Measurements from ENCODE around the gene RRP8.

RRP8 gene

GRCh38 chr11:6604790-6605189 is 1.4 kb upstream of the RRP8 start:
- H3K4me3 ChIP-seq (ENCODE audit: low read length), result peak overlapping the region; percentile 95
- peaks cover 19% of the 10 kb centered on the region for H3K4me1 ChIP-seq (ENCODE audit: control insufficient read depth, low read depth, low read length)
- no peaks in the 10 kb centered on the region for H3K27me3 ChIP-seq (ENCODE audit: control insufficient read depth, insufficient read depth, low read length)
- peaks cover 37% of the 10 kb centered on the region for H3K36me3 ChIP-seq (ENCODE audit: control insufficient read depth, low read depth, low read length)
- no peak overlapping the region for H3K27ac ChIP-seq (ENCODE audit: low read length)
- H3K9ac ChIP-seq (ENCODE audit: low read length), result peak overlapping the region; percentile 92
- H3K9me3 ChIP-seq (ENCODE audit: control insufficient read depth, low read depth, low read length), result no peaks in the 10 kb centered on the region

DNA sequence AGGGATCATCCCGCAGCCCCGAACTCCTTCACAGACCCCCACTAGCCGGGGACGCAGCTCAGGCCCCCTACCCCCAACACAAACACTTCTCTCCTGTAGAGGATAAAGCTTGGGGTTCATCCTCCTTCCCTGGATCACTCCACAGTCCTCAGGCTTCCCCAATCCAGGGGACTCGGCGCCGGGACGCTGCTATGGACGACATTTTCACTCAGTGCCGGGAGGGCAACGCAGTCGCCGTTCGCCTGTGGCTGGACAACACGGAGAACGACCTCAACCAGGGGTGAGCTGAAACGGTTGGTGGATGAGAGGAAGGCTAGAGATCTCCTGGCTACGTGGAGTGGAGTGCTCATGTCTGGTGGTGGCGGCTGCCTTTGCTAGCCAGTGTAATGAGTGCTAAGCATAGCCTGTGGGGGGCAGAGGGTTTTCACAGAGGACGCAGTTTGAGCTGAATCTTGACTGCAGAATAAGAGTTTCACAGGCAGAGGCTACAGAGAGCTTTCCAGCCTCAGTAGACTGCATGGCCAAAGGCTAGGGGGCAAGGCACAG is 738 bp upstream of the RRP8 start:
- H3K27ac ChIP-seq (ENCODE audit: low read length), result peak overlapping the region; percentile 72
- H3K9me3 ChIP-seq (ENCODE audit: control insufficient read depth, low read depth, low read length), result no peaks in the 10 kb centered on the region
- peak overlapping the region; percentile 95 for H3K4me3 ChIP-seq (ENCODE audit: low read length)
- H3K9ac ChIP-seq (ENCODE audit: low read length), result peak overlapping the region; percentile 92
- no peaks in the 10 kb centered on the region for H3K27me3 ChIP-seq (ENCODE audit: control insufficient read depth, insufficient read depth, low read length)
- H3K36me3 ChIP-seq (ENCODE audit: control insufficient read depth, low read depth, low read length), result peaks cover 37% of the 10 kb centered on the region
- H3K4me1 ChIP-seq (ENCODE audit: control insufficient read depth, low read depth, low read length), result peaks cover 19% of the 10 kb centered on the region

DNA sequence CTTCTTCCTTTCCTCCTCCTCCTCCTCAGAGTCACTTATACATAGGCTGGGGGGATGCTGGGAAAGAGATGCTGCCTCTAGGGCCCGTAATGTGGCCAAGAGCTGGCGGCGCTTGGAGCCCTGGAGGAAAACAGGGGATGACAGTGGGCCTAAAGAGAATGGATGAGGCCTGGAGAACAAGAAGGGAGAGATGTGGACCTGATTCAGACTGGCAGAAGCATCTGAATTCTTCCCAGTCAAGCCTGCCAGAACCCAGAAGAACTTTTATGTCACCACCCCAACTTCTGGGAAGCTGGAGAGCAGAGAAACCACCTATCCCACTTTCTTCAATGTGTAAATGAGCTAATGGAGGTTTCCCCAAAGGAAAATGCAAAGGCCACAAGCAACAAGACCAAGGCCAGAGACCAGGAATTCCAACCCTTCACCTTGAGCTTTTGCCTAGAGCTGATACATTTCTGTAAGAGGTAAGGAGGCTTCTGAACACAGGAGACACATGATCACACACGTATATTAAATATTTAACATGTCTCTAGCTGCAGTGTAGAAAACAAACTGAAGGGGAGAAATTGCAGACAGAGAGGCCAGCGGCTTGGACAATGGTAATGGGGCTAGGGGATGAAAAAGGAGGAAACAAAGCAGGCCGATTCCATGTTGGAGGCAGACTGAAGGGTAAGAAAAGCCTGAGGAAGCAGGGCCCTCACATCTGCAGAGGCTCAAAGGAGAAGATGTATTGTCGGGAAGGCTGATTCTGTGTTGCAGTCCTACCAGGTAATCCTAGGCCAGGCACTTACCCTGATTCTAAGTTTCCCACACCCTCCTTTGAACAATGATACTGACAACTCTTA is 1.1 kb downstream of the RRP8 start:
- no peaks in the 10 kb centered on the region for H3K27me3 ChIP-seq (ENCODE audit: control insufficient read depth, insufficient read depth, low read length)
- H3K4me1 ChIP-seq (ENCODE audit: control insufficient read depth, low read depth, low read length), result peaks cover 17% of the 10 kb centered on the region
- H3K27ac ChIP-seq (ENCODE audit: low read length), result no peak overlapping the region
- no peaks in the 10 kb centered on the region for H3K9me3 ChIP-seq (ENCODE audit: control insufficient read depth, low read depth, low read length)
- peak overlapping the region; percentile 75 for H3K9ac ChIP-seq (ENCODE audit: low read length)
- peak overlapping the region; percentile 95 for H3K4me3 ChIP-seq (ENCODE audit: low read length)
- H3K36me3 ChIP-seq (ENCODE audit: control insufficient read depth, low read depth, low read length), result peaks cover 27% of the 10 kb centered on the region

- H3K9ac ChIP-seq (ENCODE audit: low read length), result no peak overlapping the region
These were observed 2.4 kb downstream of the RRP8 start for GRCh38 chr11:6601041-6601461.

GRCh38 chr11:6599881-6600390 is 3.5 kb downstream of the RRP8 start:
- Histone ChIP-seq H3K9me3 (ENCODE audit: control insufficient read depth, low read depth, low read length) (no peaks in the 10 kb centered on the region), H3K4me1 (ENCODE audit: control insufficient read depth, low read depth, low read length) (peaks cover 7% of the 10 kb centered on the region), H3K27ac (ENCODE audit: low read length) (no peak overlapping the region), H3K9ac (ENCODE audit: low read length) (no peak overlapping the region), H3K27me3 (ENCODE audit: control insufficient read depth, insufficient read depth, low read length) (no peaks in the 10 kb centered on the region), H3K4me3 (ENCODE audit: low read length) (no peak overlapping the region), H3K36me3 (ENCODE audit: control insufficient read depth, low read depth, low read length) (peaks cover 35% of the 10 kb centered on the region)

More at GRCh38 chr11:6601041-6601461, 2.4 kb downstream of the RRP8 start:
- Histone ChIP-seq H3K4me3 (ENCODE audit: low read length) (no peak overlapping the region), H3K9me3 (ENCODE audit: control insufficient read depth, low read depth, low read length) (no peaks in the 10 kb centered on the region), H3K27me3 (ENCODE audit: control insufficient read depth, insufficient read depth, low read length) (no peaks in the 10 kb centered on the region), H3K4me1 (ENCODE audit: control insufficient read depth, low read depth, low read length) (peaks cover 8% of the 10 kb centered on the region), H3K27ac (ENCODE audit: low read length) (no peak overlapping the region), H3K36me3 (ENCODE audit: control insufficient read depth, low read depth, low read length) (peaks cover 35% of the 10 kb centered on the region)

DNA sequence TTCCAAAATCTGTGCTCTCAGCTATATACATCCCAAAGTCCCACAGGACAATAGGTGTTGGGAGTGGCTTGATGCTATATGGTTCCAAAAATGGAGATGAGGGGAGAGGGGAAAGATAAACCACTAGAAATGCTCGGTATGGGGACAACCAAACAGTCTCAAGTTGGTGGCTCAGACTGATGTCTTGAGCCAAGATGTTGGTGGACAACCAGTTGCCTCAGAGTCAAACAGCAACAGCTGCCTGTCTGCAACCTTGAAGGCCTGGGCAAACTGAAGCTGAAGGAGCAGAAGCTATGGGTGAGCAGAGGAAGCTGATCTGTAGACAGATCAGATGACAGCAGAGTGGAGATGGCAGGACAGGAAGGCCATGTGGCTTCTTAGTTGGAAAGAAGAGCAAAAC is 4.0 kb downstream of the RRP8 start:
- H3K9ac ChIP-seq (ENCODE audit: low read length), result no peak overlapping the region
- H3K27ac ChIP-seq (ENCODE audit: low read length), result no peak overlapping the region
- H3K4me3 ChIP-seq (ENCODE audit: low read length), result no peak overlapping the region
- H3K27me3 ChIP-seq (ENCODE audit: control insufficient read depth, insufficient read depth, low read length), result no peaks in the 10 kb centered on the region
- peaks cover 4% of the 10 kb centered on the region for H3K4me1 ChIP-seq (ENCODE audit: control insufficient read depth, low read depth, low read length)
- H3K9me3 ChIP-seq (ENCODE audit: control insufficient read depth, low read depth, low read length), result no peaks in the 10 kb centered on the region
- H3K36me3 ChIP-seq (ENCODE audit: control insufficient read depth, low read depth, low read length), result peaks cover 37% of the 10 kb centered on the region

DNA sequence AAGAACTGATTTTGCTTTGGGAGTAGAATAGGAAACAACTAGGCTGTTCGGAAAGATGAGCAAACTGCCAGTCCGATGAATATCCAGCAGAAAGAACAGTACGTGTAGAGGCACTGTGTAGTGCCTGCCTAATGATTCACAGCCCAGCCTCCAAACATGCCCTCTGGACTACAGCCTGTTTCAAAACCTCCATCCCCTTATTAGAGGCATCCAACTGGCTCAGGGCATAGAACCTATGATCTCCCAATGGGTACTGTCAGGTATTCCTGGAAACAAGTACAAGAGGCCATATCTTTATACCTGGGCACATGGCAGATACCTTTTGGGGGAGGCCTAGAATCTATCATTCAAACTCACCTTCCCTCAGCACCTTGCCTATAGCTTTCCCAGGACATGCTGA is 4.9 kb downstream of the RRP8 start:
- no peak overlapping the region for H3K27ac ChIP-seq (ENCODE audit: low read length)
- H3K4me1 ChIP-seq (ENCODE audit: control insufficient read depth, low read depth, low read length), result peaks cover 4% of the 10 kb centered on the region
- H3K36me3 ChIP-seq (ENCODE audit: control insufficient read depth, low read depth, low read length), result peaks cover 42% of the 10 kb centered on the region
- H3K4me3 ChIP-seq (ENCODE audit: low read length), result no peak overlapping the region
- no peaks in the 10 kb centered on the region for H3K9me3 ChIP-seq (ENCODE audit: control insufficient read depth, low read depth, low read length)
- H3K27me3 ChIP-seq (ENCODE audit: control insufficient read depth, insufficient read depth, low read length), result no peaks in the 10 kb centered on the region
- H3K9ac ChIP-seq (ENCODE audit: low read length), result no peak overlapping the region

DNA sequence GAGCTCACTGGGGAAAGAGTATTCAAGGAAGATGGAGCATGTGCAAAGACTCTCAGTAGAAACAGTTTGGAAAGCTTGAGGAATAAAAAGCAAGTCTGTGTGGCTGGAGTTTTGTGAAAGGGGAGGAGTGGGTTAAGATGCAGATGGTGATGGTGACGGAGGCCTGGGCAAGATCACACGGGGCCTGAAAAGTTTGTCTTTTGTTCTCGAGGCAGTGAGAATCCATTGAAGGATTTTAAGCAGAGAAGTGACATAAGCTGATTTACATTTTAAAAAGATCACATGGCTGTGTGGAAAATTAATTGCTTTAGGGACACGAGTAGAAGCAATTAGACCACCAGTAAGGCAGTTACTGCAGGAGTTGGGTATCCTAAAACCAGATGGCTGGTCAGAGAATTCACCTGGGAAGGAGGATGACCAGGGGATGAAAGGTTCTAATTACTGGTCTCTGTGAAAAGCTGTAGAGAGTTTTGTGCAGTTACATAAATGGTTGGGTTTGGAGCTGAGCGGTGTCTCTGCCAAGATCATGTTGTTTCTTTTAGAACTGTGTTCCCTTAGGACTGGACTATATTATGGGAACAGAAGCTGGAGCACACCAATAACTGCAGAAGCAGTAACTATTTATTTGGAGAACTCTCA is 7.1 kb downstream of the RRP8 start:
- Histone ChIP-seq H3K36me3 (ENCODE audit: control insufficient read depth, low read depth, low read length) (peaks cover 39% of the 10 kb centered on the region), H3K9ac (ENCODE audit: low read length) (no peak overlapping the region), H3K9me3 (ENCODE audit: control insufficient read depth, low read depth, low read length) (no peaks in the 10 kb centered on the region), H3K4me1 (ENCODE audit: control insufficient read depth, low read depth, low read length) (no peaks in the 10 kb centered on the region), H3K27me3 (ENCODE audit: control insufficient read depth, insufficient read depth, low read length) (no peaks in the 10 kb centered on the region), H3K27ac (ENCODE audit: low read length) (no peak overlapping the region), H3K4me3 (ENCODE audit: low read length) (no peak overlapping the region)

GRCh38 chr11:6594142-6594768 is 9.2 kb downstream of the RRP8 start:
- no peak overlapping the region for H3K27ac ChIP-seq (ENCODE audit: low read length)
- H3K4me3 ChIP-seq (ENCODE audit: low read length), result no peak overlapping the region
- no peaks in the 10 kb centered on the region for H3K27me3 ChIP-seq (ENCODE audit: control insufficient read depth, insufficient read depth, low read length)
- no peak overlapping the region for H3K9ac ChIP-seq (ENCODE audit: low read length)
- H3K9me3 ChIP-seq (ENCODE audit: control insufficient read depth, low read depth, low read length), result no peaks in the 10 kb centered on the region
- no peaks in the 10 kb centered on the region for H3K4me1 ChIP-seq (ENCODE audit: control insufficient read depth, low read depth, low read length)
- peaks cover 20% of the 10 kb centered on the region for H3K36me3 ChIP-seq (ENCODE audit: control insufficient read depth, low read depth, low read length)

DNA sequence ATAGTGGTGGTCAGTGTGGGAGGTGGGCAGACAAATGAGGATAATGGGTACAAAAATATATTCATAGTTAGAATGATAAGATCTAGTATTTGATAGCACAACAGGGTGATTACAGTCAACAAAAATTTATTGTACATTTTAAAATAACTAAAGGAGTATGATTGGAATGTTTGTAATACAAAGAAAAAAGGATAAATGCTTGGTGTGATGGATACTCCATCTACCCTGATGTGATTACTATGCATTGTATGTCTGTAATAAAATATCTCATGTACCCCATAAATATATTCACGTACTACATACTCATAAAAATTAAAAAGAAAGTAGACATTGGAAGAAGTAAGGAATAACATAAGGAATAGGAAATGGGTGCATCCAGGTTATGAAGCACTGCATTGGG is 15.4 kb downstream of the RRP8 start:
- Histone ChIP-seq H3K9ac (ENCODE audit: low read length) (no peak overlapping the region), H3K9me3 (ENCODE audit: control insufficient read depth, low read depth, low read length) (peaks cover 12% of the 10 kb centered on the region), H3K36me3 (ENCODE audit: control insufficient read depth, low read depth, low read length) (no peaks in the 10 kb centered on the region), H3K4me1 (ENCODE audit: control insufficient read depth, low read depth, low read length) (no peaks in the 10 kb centered on the region), H3K4me3 (ENCODE audit: low read length) (no peak overlapping the region), H3K27ac (ENCODE audit: low read length) (no peak overlapping the region), H3K27me3 (ENCODE audit: control insufficient read depth, insufficient read depth, low read length) (no peaks in the 10 kb centered on the region)

GRCh38 chr11:6587360-6587953 is 16.0 kb downstream of the RRP8 start:
- no peak overlapping the region for H3K27ac ChIP-seq (ENCODE audit: low read length)
- H3K4me3 ChIP-seq (ENCODE audit: low read length), result no peak overlapping the region
- no peaks in the 10 kb centered on the region for H3K4me1 ChIP-seq (ENCODE audit: control insufficient read depth, low read depth, low read length)
- H3K9ac ChIP-seq (ENCODE audit: low read length), result no peak overlapping the region
- H3K27me3 ChIP-seq (ENCODE audit: control insufficient read depth, insufficient read depth, low read length), result no peaks in the 10 kb centered on the region
- H3K36me3 ChIP-seq (ENCODE audit: control insufficient read depth, low read depth, low read length), result no peaks in the 10 kb centered on the region
- peaks cover 12% of the 10 kb centered on the region for H3K9me3 ChIP-seq (ENCODE audit: control insufficient read depth, low read depth, low read length)
